CD8-positive, alpha-beta memory T cell (primary cell): ENCODE data around the gene PA2G4. TPM values are rescaled to one million over a fixed set of nuclear protein-coding genes. Genes with fewer than 3 reads are reported as not detected.

ENCODE experiments used
- polyA plus RNA-seq: library from polyadenylated mRNA; unstranded; fragments of 300-500 nt; fragmentation: Illumina TruSeq; gene quantifications from one replicate; pipeline ENCODE4 v1.2.3, GENCODE V29; 2021
- total RNA-seq, 2 experiments: library from RNA; stranded (reverse); gene quantifications; one replicate each; pipeline ENCODE4 v1.2.3, GENCODE V29; 2021

The PA2G4 gene
- total and polyA plus RNA-seq, 3 experiments from 2014 or later = 249 to 504 (median 468) TPM

Other genes starting within 250 kb of the PA2G4 start
- gene PYM1, start 176.7 kb upstream of the PA2G4 start, total RNA-seq = 10 to 100 TPM; 35.8 to 38.4 TPM
- 80.8 TPM for gene PYM1, start 176.7 kb upstream of the PA2G4 start, polyA plus RNA-seq
- gene DGKA, start 173.4 kb upstream of the PA2G4 start, total RNA-seq = 100 to 1,000 TPM; 221 to 236 TPM
- 234 TPM for gene DGKA, start 173.4 kb upstream of the PA2G4 start, polyA plus RNA-seq
- gene PMEL, start 138.5 kb upstream of the PA2G4 start, total RNA-seq = under 1 TPM; 0.28 to 0.33 TPM
- gene PMEL, start 138.5 kb upstream of the PA2G4 start, polyA plus RNA-seq = not detected
- gene CDK2, start 137.7 kb upstream of the PA2G4 start, total RNA-seq = 100 to 1,000 TPM; 117 to 125 TPM
- 8.2 TPM for gene CDK2, start 137.7 kb upstream of the PA2G4 start, polyA plus RNA-seq
- gene RAB5B, start 130.5 kb upstream of the PA2G4 start, total RNA-seq = 10 to 100 TPM; 36.6 to 38.3 TPM
- 68.5 TPM for gene RAB5B, start 130.5 kb upstream of the PA2G4 start, polyA plus RNA-seq
- gene SUOX, start 107.3 kb upstream of the PA2G4 start, total RNA-seq = 1 to 10 TPM; 2.3 to 2.5 TPM
- 0.90 TPM for gene SUOX, start 107.3 kb upstream of the PA2G4 start, polyA plus RNA-seq
- 10 to 100 TPM; 11.0 to 11.6 TPM for gene IKZF4, start 83.5 kb upstream of the PA2G4 start, total RNA-seq
- gene IKZF4, start 83.5 kb upstream of the PA2G4 start, polyA plus RNA-seq = 0.86 TPM
- 10 to 100 TPM; 48.8 to 59.9 TPM for gene RPS26, start 62.6 kb upstream of the PA2G4 start, total RNA-seq
- 1,127 TPM for gene RPS26, start 62.6 kb upstream of the PA2G4 start, polyA plus RNA-seq
- gene ERBB3, start 24.4 kb upstream of the PA2G4 start, total RNA-seq = 1 to 10 TPM; 1.7 to 1.9 TPM
- 0.63 TPM for gene ERBB3, start 24.4 kb upstream of the PA2G4 start, polyA plus RNA-seq
- gene RPL41, start 12.1 kb downstream of the PA2G4 start, total RNA-seq = 1,000 to 10,000 TPM; 5,711 to 5,990 TPM
- 7,268 TPM for gene RPL41, start 12.1 kb downstream of the PA2G4 start, polyA plus RNA-seq
- gene ZC3H10, start 13.7 kb downstream of the PA2G4 start, total RNA-seq = 1 to 10 TPM; 8.1 to 9.0 TPM
- 3.2 TPM for gene ZC3H10, start 13.7 kb downstream of the PA2G4 start, polyA plus RNA-seq
- gene ESYT1, start 23.7 kb downstream of the PA2G4 start, total RNA-seq = 100 to 1,000 TPM; 185 to 191 TPM
- gene ESYT1, start 23.7 kb downstream of the PA2G4 start, polyA plus RNA-seq = 374 TPM
- gene MYL6B, start 48.0 kb downstream of the PA2G4 start, total RNA-seq = 10 to 100 TPM; 68.6 to 70.0 TPM
- gene MYL6B, start 48.0 kb downstream of the PA2G4 start, polyA plus RNA-seq = 6.2 TPM
- gene MYL6, start 53.8 kb downstream of the PA2G4 start, total RNA-seq = 1,000 to 10,000 TPM; 1,010 to 1,017 TPM
- 2,423 TPM for gene MYL6, start 53.8 kb downstream of the PA2G4 start, polyA plus RNA-seq
- gene SMARCC2, start 84.9 kb downstream of the PA2G4 start, total RNA-seq = 100 to 1,000 TPM; 107 to 118 TPM
- gene SMARCC2, start 84.9 kb downstream of the PA2G4 start, polyA plus RNA-seq = 92.4 TPM
- 10 to 100 TPM; 41.2 to 42.3 TPM for gene RNF41, start 117.4 kb downstream of the PA2G4 start, total RNA-seq
- gene RNF41, start 117.4 kb downstream of the PA2G4 start, polyA plus RNA-seq = 47.4 TPM
- gene NABP2, start 119.8 kb downstream of the PA2G4 start, total RNA-seq = 100 to 1,000 TPM; 102 to 104 TPM
- 4.6 TPM for gene NABP2, start 119.8 kb downstream of the PA2G4 start, polyA plus RNA-seq
- under 1 TPM; 0.35 to 0.62 TPM for gene SLC39A5, start 125.5 kb downstream of the PA2G4 start, total RNA-seq
- not detected for gene SLC39A5, start 125.5 kb downstream of the PA2G4 start, polyA plus RNA-seq
- 10 to 100 TPM; 67.0 to 69.9 TPM for gene ANKRD52, start 153.8 kb downstream of the PA2G4 start, total RNA-seq
- gene ANKRD52, start 153.8 kb downstream of the PA2G4 start, polyA plus RNA-seq = 16.1 TPM
- gene COQ10A, start 162.4 kb downstream of the PA2G4 start, total RNA-seq = 10 to 100 TPM; 14.3 to 14.4 TPM
- gene COQ10A, start 162.4 kb downstream of the PA2G4 start, polyA plus RNA-seq = 14.2 TPM
- gene CS, start 195.8 kb downstream of the PA2G4 start, total RNA-seq = 100 to 1,000 TPM; 279 to 286 TPM
- gene CS, start 195.8 kb downstream of the PA2G4 start, polyA plus RNA-seq = 78.8 TPM
- 100 to 1,000 TPM; 165 to 167 TPM for gene CNPY2, start 211.4 kb downstream of the PA2G4 start, total RNA-seq
- gene CNPY2, start 211.4 kb downstream of the PA2G4 start, polyA plus RNA-seq = 188 TPM
- 10 to 100 TPM; 36.6 to 40.4 TPM for gene PAN2, start 229.4 kb downstream of the PA2G4 start, total RNA-seq
- gene PAN2, start 229.4 kb downstream of the PA2G4 start, polyA plus RNA-seq = 5.4 TPM
- gene IL23A, start 234.3 kb downstream of the PA2G4 start, total RNA-seq = 10 to 100 TPM; 26.9 to 29.6 TPM
- gene IL23A, start 234.3 kb downstream of the PA2G4 start, polyA plus RNA-seq = 26.4 TPM